Body of pancreas (tissue), 4 donors: ENCODE data around the gene SAA4. TPM values are rescaled to one million over a fixed set of nuclear protein-coding genes. Genes with fewer than 3 reads are reported as not detected.

ENCODE experiments used
- ATAC-seq: fragments of 150-250 bp; one replicate; pipeline ENCODE4 v1.9.1; 2016
- DNase-seq, 4 donors: peaks; one replicate each; pipeline ENCODE4 v3.0.0-alpha.2; 2019
- H3K27ac ChIP-seq, 4 donors: fragments of 200-600 bp; sonication (generic); 1 replicate in 3 of 4; 2 replicates in 1 of 4; pipeline versions ENCODE4 v1.5.1 to v1.6.1; 2016 to 2019; ENCODE audit warnings: mild to moderate bottlenecking in 1 of 4, mixed read lengths in 1 of 4, moderate library complexity in 1 of 4
- H3K27me3 ChIP-seq, 2 donors: fragments of 200-600 bp; sonication (generic); one replicate each; pipeline ENCODE4 v1.6.0; 2016; ENCODE audit warnings: mild to moderate bottlenecking in 1 of 2
- H3K36me3 ChIP-seq, 2 donors: fragments of 200-600 bp; sonication (generic); replicated peaks in 1 of 2; 2 replicates each; pipeline ENCODE4 v1.5.1; 2016; ENCODE audit warnings: low read depth in 2 of 2; ENCODE audit not compliant: insufficient read depth in 1 of 2
- H3K4me1 ChIP-seq: fragments of 200-600 bp; sonication (generic); one replicate; pipeline ENCODE4 v1.6.0; 2016
- H3K4me3 ChIP-seq, 2 donors: fragments of 200-600 bp; sonication (generic); 1 replicate in 1 of 2; 2 replicates in 1 of 2; pipeline ENCODE4 v1.5.1; 2016 to 2019
- H3K9me3 ChIP-seq, 3 donors: fragments of 200-600 bp; sonication (generic); 1 replicate in 2 of 3; 2 replicates in 1 of 3; pipeline ENCODE4 v1.5.1; 2016
- POLR2A ChIP-seq, 3 donors: fragments of 450-650 bp; IDR thresholded peaks; one replicate each; pipeline ENCODE4 v1.6.1; 2016; ENCODE audit warnings: antibody characterized with exemption in 3 of 3, mild to moderate bottlenecking in 2 of 3
- whole genome bisulfite sequencing, 2 donors: methylation state at CpG; one replicate each; pipeline ENCODE4 v1.1.5; 2017; 5-methylcytosine and 5-hydroxymethylcytosine counted together
- intact Hi-C: fragments of 100-400 bp; cut with DNase I; formaldehyde crosslinking; loops from one replicate; pipeline ENCODE4 v1.15.1; 2023
- total RNA-seq, 2 donors: library from RNA; depleted of rRNA; stranded (reverse); fragments of >200 nt; gene quantifications; one replicate each; pipeline ENCODE4 v1.1.0, GENCODE V29; 2016
- TF ChIP-seq, protein P1 (sequence below), 7 experiments: fragments of 450-650 bp in 4 of 7; fragments of 200-600 bp in 3 of 7; sonication (generic) in 3 of 7; IDR thresholded peaks; one replicate each; pipeline ENCODE4 v1.5.1; 2016 to 2019; ENCODE audit warnings: antibody characterized with exemption in 7 of 7

The SAA4 gene, protein sequence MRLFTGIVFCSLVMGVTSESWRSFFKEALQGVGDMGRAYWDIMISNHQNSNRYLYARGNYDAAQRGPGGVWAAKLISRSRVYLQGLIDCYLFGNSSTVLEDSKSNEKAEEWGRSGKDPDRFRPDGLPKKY
- total RNA-seq, result not detected

DNA sequence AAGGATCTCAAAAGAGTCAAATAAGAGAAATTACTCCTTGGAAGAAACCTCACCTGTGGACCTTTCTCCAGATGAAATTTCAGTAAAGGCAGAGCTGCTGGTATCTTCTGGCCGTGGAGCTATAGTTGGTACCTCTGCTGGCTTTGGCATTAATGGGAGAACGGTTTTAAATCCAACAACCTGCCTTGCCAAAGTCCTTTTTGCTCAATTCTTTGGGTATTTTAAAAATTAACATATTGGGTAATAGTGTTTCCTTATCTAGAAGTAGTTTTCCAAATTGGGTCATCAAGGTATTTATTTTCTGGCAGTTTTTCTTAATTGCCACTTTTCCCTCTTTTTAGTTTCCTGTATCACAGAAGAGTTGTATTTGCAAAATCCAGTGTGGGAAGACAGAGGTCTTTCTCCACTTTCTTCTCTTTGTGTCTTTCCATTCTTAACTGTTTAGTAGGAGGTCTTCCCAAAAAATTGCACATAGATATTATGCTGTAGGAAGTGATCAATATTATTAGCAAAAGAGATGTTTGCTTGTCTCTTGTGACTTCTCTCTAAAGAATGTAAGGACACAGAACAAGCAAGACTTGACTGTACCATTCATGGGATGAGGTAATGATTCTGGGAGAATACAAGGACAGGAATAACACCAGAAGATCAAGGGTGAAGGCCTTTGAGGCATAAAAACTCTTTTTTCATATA is at the start of gene SAA4:
Gene SAA4 (minus strand): TSS at position 139 of the 693 bp plus-strand sequence. CDS start 876 bp downstream, outside the sequence.
- H3K27ac ChIP-seq, result no peak within 1 kb of the TSS
- H3K27me3 ChIP-seq, result no peaks in the 10 kb centered on the region
- no peak for DNase-seq
- no peak within 1 kb of the TSS for H3K4me3 ChIP-seq
- intact Hi-C loops, result no loop called here
- no peaks in the 10 kb centered on the region for H3K4me1 ChIP-seq
- TF ChIP-seq POLR2A (IDR thresholded peaks at IDR 0.05), result no peak
- TF ChIP-seq, protein P1, sequence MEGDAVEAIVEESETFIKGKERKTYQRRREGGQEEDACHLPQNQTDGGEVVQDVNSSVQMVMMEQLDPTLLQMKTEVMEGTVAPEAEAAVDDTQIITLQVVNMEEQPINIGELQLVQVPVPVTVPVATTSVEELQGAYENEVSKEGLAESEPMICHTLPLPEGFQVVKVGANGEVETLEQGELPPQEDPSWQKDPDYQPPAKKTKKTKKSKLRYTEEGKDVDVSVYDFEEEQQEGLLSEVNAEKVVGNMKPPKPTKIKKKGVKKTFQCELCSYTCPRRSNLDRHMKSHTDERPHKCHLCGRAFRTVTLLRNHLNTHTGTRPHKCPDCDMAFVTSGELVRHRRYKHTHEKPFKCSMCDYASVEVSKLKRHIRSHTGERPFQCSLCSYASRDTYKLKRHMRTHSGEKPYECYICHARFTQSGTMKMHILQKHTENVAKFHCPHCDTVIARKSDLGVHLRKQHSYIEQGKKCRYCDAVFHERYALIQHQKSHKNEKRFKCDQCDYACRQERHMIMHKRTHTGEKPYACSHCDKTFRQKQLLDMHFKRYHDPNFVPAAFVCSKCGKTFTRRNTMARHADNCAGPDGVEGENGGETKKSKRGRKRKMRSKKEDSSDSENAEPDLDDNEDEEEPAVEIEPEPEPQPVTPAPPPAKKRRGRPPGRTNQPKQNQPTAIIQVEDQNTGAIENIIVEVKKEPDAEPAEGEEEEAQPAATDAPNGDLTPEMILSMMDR (IDR thresholded peaks at IDR 0.05), result no peak
- H3K36me3 ChIP-seq, result no peaks in the 10 kb centered on the region
- ATAC-seq, result no peak
- 69 to 75% methylated on average over 2 of the region's 2 CpGs for WGBS, 2 donors
- no peaks in the 10 kb centered on the region for H3K9me3 ChIP-seq

DNA sequence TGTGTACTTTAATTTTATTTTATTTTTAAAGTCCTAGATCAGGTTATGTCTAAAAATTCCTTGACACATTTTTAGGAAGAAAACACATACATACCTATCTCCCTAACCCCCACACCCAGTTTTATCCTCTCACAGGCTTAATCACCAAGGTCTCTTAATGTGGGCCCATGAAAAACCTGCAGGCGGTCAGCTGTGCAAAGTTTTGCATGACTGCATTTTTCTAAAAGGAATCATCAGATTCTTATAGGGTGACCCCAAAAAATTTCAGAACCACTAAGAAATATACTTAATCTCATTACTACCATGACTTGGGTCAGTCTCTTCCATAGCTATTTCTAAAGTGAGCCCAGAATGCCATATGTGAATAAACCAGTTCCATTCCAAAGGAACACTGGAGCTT is 49.2 kb upstream of the SAA4 start:
- WGBS, 2 donors, result 83 to 100% methylated on average over 1 of the region's 1 CpG
- Histone ChIP-seq H3K27me3 (no peaks in the 10 kb centered on the region), H3K27ac (no peak overlapping the region), H3K9me3 (no peaks in the 10 kb centered on the region), H3K36me3 (peaks cover 7 to 12% of the 10 kb centered on the region in 2 donors), H3K4me1 (no peaks in the 10 kb centered on the region), H3K4me3 (no peak overlapping the region)
- no peak for ATAC-seq
- intact Hi-C loops, result no loop called here
- DNase-seq, result no peak
- no peak for TF ChIP-seq POLR2A (IDR thresholded peaks at IDR 0.05)
- TF ChIP-seq, protein P1 (IDR thresholded peaks at IDR 0.05), result no peak

DNA sequence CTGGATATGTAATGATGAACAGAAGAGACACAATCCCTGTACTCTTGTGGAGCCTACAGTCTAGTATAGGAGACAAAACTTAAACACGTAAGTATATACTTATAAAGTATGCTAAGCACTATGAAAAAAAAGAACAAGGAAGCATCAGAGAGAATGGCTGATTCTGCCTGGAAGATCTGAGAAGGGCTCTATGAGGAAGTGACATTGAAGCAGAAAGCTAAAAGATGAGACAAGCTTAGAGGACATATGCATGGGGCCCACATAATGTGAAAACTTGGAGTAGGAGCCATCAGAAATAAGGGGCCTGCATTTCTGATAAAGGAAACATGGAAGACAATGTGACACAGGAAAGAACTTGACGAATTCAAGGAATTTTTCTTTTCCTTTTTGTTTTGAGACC is 46.0 kb upstream of the SAA4 start:
- no peak overlapping the region for H3K4me3 ChIP-seq
- intact Hi-C loops, result no loop called here
- H3K9me3 ChIP-seq, result no peaks in the 10 kb centered on the region
- H3K36me3 ChIP-seq, result peaks cover 1 to 20% of the 10 kb centered on the region in 2 donors
- H3K27ac ChIP-seq, result no peak overlapping the region
- no peak for ATAC-seq
- DNase-seq, result no peak
- H3K27me3 ChIP-seq, result no peaks in the 10 kb centered on the region
- 83 to 87% methylated on average over 2 of the region's 2 CpGs for WGBS, 2 donors
- H3K4me1 ChIP-seq, result no peaks in the 10 kb centered on the region
- TF ChIP-seq, protein P1 (IDR thresholded peaks at IDR 0.05), result no peak
- no peak for TF ChIP-seq POLR2A (IDR thresholded peaks at IDR 0.05)

DNA sequence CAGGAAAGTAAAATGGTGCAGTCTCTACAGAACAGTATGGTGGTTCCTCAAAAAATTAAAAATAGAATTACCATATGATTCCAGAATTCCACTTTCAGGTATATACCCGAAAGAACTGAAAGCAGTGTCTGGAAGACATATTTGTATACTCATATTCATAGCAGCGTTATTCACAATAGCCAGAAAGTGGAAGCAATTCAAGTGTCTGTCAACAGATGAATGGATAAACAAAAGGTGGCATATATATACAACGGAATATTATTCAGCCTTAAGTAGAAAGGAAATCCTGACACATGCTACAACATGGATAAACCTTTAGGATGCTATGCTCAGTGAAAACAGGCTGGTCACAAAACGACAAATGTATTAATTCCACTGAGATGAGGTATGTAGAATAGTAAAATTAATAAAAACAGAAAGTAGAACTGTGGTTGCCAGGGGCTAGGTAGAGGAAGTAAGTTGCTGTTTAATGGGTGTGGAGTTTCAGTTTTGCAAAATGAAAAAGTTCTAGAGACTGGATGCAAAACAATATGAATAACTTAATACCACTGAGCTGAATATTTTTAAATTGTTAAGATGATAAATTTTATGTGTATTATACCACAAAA is 43.9 kb upstream of the SAA4 start:
- no peaks in the 10 kb centered on the region for H3K4me1 ChIP-seq
- no peak overlapping the region for H3K4me3 ChIP-seq
- H3K27me3 ChIP-seq, result no peaks in the 10 kb centered on the region
- DNase-seq (no peak), ATAC-seq (no peak)
- intact Hi-C loops, result no loop called here
- TF ChIP-seq POLR2A (IDR thresholded peaks at IDR 0.05), result no peak
- TF ChIP-seq, protein P1 (IDR thresholded peaks at IDR 0.05), result no peak
- H3K27ac ChIP-seq, result no peak overlapping the region
- WGBS, 2 donors, result 68 to 82% methylated on average over 4 of the region's 4 CpGs
- H3K9me3 ChIP-seq, result no peaks in the 10 kb centered on the region
- H3K36me3 ChIP-seq, result peaks cover 0 to 12% of the 10 kb centered on the region in 2 donors
